ENCODE measurements around the gene CASKIN2.

CASKIN2 gene

DNA sequence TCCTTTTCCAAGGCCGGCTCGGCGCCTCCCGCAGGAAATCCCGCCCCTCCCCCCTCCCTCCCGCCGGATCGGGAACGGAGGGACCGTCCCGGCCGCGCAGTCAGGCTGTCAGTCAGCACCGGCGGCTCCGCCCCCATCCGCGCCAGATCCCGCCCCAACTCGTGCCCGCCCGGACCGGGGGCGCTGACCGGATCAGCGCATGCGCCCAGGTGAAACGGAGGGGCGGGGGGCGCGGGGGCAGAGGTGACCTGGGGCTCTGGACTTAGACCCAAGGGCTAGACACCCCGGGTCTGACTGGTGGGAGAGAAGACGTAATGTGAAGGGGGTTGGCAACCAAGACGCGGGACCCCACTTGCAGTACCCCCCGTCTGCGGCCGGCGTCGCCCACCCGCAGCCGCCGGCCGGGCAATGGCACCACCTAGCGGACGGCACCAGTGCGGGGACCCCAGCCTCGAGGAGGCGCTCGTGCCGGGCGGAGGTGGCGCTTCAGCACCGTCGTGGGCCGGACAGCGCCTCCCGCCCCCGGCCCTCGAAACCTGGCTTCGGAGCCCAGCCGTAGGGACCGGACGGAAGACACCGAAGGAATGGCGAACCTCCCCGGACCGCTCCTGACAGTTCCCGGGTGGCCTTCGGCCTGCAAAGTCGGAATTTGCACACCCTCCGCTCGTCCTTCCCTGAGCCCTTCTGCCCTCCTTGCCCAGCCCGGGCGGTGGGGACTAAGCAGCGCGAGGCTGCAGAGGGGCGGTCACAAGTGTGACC is at the start of gene CASKIN2:
CASKIN2 (minus strand) TSS at position 42 of the 759 bp plus-strand sequence. CDS start 1,733 bp downstream, outside the sequence.
- peak within 1 kb of the TSS; percentile 87 for H3K4me3 ChIP-seq (ENCODE audit: low read length)
- H3K9me3 ChIP-seq (ENCODE audit: control insufficient read depth, low read depth, low read length): no peaks in the 10 kb centered on the region
- H3K4me1 ChIP-seq (ENCODE audit: control insufficient read depth, low read depth, low read length): peaks cover 3% of the 10 kb centered on the region
- peak within 1 kb of the TSS; percentile 68 for H3K9ac ChIP-seq (ENCODE audit: low read length)
- H3K36me3 ChIP-seq (ENCODE audit: control insufficient read depth, low read depth, low read length): peaks cover 7% of the 10 kb centered on the region
- no peak within 1 kb of the TSS for H3K27ac ChIP-seq (ENCODE audit: low read length)
- H3K27me3 ChIP-seq (ENCODE audit: control insufficient read depth, insufficient read depth, low read length): no peaks in the 10 kb centered on the region

DNA sequence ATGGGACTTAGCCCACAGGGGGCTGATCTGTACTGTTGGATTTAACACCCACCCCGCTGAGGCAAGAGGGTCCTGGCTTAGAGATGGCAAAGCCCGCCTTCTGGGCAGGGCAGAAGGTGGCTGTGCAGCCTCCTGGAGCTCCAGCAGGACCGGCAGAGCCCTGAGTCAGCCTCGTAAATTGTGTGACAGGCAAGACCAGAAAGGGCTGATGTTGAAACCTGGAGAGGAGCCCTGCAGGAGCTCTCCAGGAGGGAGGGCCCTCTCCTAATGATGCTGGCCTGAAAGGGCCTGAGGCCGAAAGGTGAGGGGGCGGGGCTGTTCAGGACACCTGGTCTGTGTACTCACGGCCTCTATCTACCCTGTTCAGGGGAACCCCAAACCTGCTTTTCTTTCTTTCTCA is 49.7 kb upstream of the CASKIN2 start:
- H3K9ac ChIP-seq (ENCODE audit: low read length): no peak overlapping the region
- peaks cover 11% of the 10 kb centered on the region for H3K36me3 ChIP-seq (ENCODE audit: control insufficient read depth, low read depth, low read length)
- no peak overlapping the region for H3K27ac ChIP-seq (ENCODE audit: low read length)

GRCh38 chr17:75564195-75564594 is 48.9 kb upstream of the CASKIN2 start:
- Histone ChIP-seq H3K4me1 (ENCODE audit: control insufficient read depth, low read depth, low read length) (no peaks in the 10 kb centered on the region), H3K27ac (ENCODE audit: low read length) (no peak overlapping the region), H3K27me3 (ENCODE audit: control insufficient read depth, insufficient read depth, low read length) (no peaks in the 10 kb centered on the region), H3K4me3 (ENCODE audit: low read length) (no peak overlapping the region), H3K36me3 (ENCODE audit: control insufficient read depth, low read depth, low read length) (peaks cover 11% of the 10 kb centered on the region), H3K9me3 (ENCODE audit: control insufficient read depth, low read depth, low read length) (no peaks in the 10 kb centered on the region), H3K9ac (ENCODE audit: low read length) (no peak overlapping the region)

More for the DNA sequence above, 49.7 kb upstream of the CASKIN2 start:
- no peaks in the 10 kb centered on the region for H3K4me1 ChIP-seq (ENCODE audit: control insufficient read depth, low read depth, low read length)
- no peaks in the 10 kb centered on the region for H3K27me3 ChIP-seq (ENCODE audit: control insufficient read depth, insufficient read depth, low read length)
- no peak overlapping the region for H3K4me3 ChIP-seq (ENCODE audit: low read length)
- no peaks in the 10 kb centered on the region for H3K9me3 ChIP-seq (ENCODE audit: control insufficient read depth, low read depth, low read length)

GRCh38 chr17:75563063-75563758 is 47.9 kb upstream of the CASKIN2 start:
- no peaks in the 10 kb centered on the region for H3K27me3 ChIP-seq (ENCODE audit: control insufficient read depth, insufficient read depth, low read length)
- H3K36me3 ChIP-seq (ENCODE audit: control insufficient read depth, low read depth, low read length): peaks cover 11% of the 10 kb centered on the region
- H3K4me1 ChIP-seq (ENCODE audit: control insufficient read depth, low read depth, low read length): no peaks in the 10 kb centered on the region
- H3K4me3 ChIP-seq (ENCODE audit: low read length): no peak overlapping the region
- no peak overlapping the region for H3K9ac ChIP-seq (ENCODE audit: low read length)
- no peaks in the 10 kb centered on the region for H3K9me3 ChIP-seq (ENCODE audit: control insufficient read depth, low read depth, low read length)
- H3K27ac ChIP-seq (ENCODE audit: low read length): no peak overlapping the region

GRCh38 chr17:75561927-75562603 is 46.7 kb upstream of the CASKIN2 start:
- H3K27ac ChIP-seq (ENCODE audit: low read length): no peak overlapping the region
- no peak overlapping the region for H3K4me3 ChIP-seq (ENCODE audit: low read length)
- no peak overlapping the region for H3K9ac ChIP-seq (ENCODE audit: low read length)
- no peaks in the 10 kb centered on the region for H3K9me3 ChIP-seq (ENCODE audit: control insufficient read depth, low read depth, low read length)
- H3K36me3 ChIP-seq (ENCODE audit: control insufficient read depth, low read depth, low read length): peaks cover 11% of the 10 kb centered on the region
- no peaks in the 10 kb centered on the region for H3K27me3 ChIP-seq (ENCODE audit: control insufficient read depth, insufficient read depth, low read length)
- H3K4me1 ChIP-seq (ENCODE audit: control insufficient read depth, low read depth, low read length): peaks cover 7% of the 10 kb centered on the region

- H3K4me3 ChIP-seq (ENCODE audit: low read length): no peak overlapping the region
- H3K4me1 ChIP-seq (ENCODE audit: control insufficient read depth, low read depth, low read length): peaks cover 8% of the 10 kb centered on the region
- no peaks in the 10 kb centered on the region for H3K9me3 ChIP-seq (ENCODE audit: control insufficient read depth, low read depth, low read length)
- H3K36me3 ChIP-seq (ENCODE audit: control insufficient read depth, low read depth, low read length): peaks cover 11% of the 10 kb centered on the region
- H3K27me3 ChIP-seq (ENCODE audit: control insufficient read depth, insufficient read depth, low read length): no peaks in the 10 kb centered on the region
- H3K9ac ChIP-seq (ENCODE audit: low read length): no peak overlapping the region
- H3K27ac ChIP-seq (ENCODE audit: low read length): no peak overlapping the region
Measured at GRCh38 chr17:75559958-75560533, 44.7 kb upstream of the CASKIN2 start.

GRCh38 chr17:75558666-75559530 is 43.6 kb upstream of the CASKIN2 start:
- Histone ChIP-seq H3K9me3 (ENCODE audit: control insufficient read depth, low read depth, low read length) (no peaks in the 10 kb centered on the region), H3K4me1 (ENCODE audit: control insufficient read depth, low read depth, low read length) (peaks cover 8% of the 10 kb centered on the region), H3K9ac (ENCODE audit: low read length) (no peak overlapping the region), H3K27ac (ENCODE audit: low read length) (no peak overlapping the region), H3K36me3 (ENCODE audit: control insufficient read depth, low read depth, low read length) (peaks cover 6% of the 10 kb centered on the region), H3K4me3 (ENCODE audit: low read length) (no peak overlapping the region), H3K27me3 (ENCODE audit: control insufficient read depth, insufficient read depth, low read length) (no peaks in the 10 kb centered on the region)

- Histone ChIP-seq H3K27ac (ENCODE audit: low read length) (no peak overlapping the region), H3K27me3 (ENCODE audit: control insufficient read depth, insufficient read depth, low read length) (no peaks in the 10 kb centered on the region), H3K36me3 (ENCODE audit: control insufficient read depth, low read depth, low read length) (no peaks in the 10 kb centered on the region), H3K9ac (ENCODE audit: low read length) (no peak overlapping the region), H3K4me1 (ENCODE audit: control insufficient read depth, low read depth, low read length) (peaks cover 8% of the 10 kb centered on the region), H3K9me3 (ENCODE audit: control insufficient read depth, low read depth, low read length) (no peaks in the 10 kb centered on the region), H3K4me3 (ENCODE audit: low read length) (no peak overlapping the region)
Measured at GRCh38 chr17:75557852-75558665, 42.7 kb upstream of the CASKIN2 start.

- H3K9me3 ChIP-seq (ENCODE audit: control insufficient read depth, low read depth, low read length): no peaks in the 10 kb centered on the region
- peaks cover 8% of the 10 kb centered on the region for H3K4me1 ChIP-seq (ENCODE audit: control insufficient read depth, low read depth, low read length)
- H3K27me3 ChIP-seq (ENCODE audit: control insufficient read depth, insufficient read depth, low read length): no peaks in the 10 kb centered on the region
- H3K9ac ChIP-seq (ENCODE audit: low read length): no peak overlapping the region
- H3K4me3 ChIP-seq (ENCODE audit: low read length): no peak overlapping the region
- H3K36me3 ChIP-seq (ENCODE audit: control insufficient read depth, low read depth, low read length): no peaks in the 10 kb centered on the region
- H3K27ac ChIP-seq (ENCODE audit: low read length): no peak overlapping the region
Measured at GRCh38 chr17:75557075-75557851, 41.9 kb upstream of the CASKIN2 start.

DNA sequence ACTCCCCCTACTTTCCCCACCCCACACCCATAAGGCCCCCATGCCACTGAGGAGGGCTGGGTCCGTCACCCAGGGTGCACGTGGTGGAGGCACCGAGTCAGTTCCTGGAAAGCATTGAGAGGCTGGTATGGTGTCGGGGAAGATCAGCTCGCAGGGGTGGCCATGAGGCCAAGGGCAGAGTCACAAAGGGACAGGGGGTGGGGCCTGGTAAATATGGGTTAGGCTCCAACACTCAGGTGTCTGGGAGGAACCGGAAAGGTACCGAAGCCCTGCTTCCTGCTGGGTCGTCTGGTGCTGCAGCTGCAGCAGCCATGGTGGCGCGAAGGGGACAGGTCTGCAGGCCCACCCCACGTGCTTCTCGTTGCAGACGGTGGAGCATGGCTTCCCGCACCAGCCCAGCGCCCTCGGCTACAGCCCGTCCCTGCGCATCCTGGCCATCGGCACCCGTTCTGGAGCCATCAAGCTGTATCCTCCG is 40.4 kb upstream of the CASKIN2 start:
- H3K4me3 ChIP-seq (ENCODE audit: low read length): no peak overlapping the region
- H3K27me3 ChIP-seq (ENCODE audit: control insufficient read depth, insufficient read depth, low read length): no peaks in the 10 kb centered on the region
- H3K36me3 ChIP-seq (ENCODE audit: control insufficient read depth, low read depth, low read length): no peaks in the 10 kb centered on the region
- H3K27ac ChIP-seq (ENCODE audit: low read length): no peak overlapping the region
- H3K9ac ChIP-seq (ENCODE audit: low read length): no peak overlapping the region
- peaks cover 8% of the 10 kb centered on the region for H3K4me1 ChIP-seq (ENCODE audit: control insufficient read depth, low read depth, low read length)
- H3K9me3 ChIP-seq (ENCODE audit: control insufficient read depth, low read depth, low read length): no peaks in the 10 kb centered on the region
